GM23338 (cell line): ENCODE results near the gene SLC37A2. TPM values are rescaled to one million over a fixed set of nuclear protein-coding genes. Genes with fewer than 3 reads are reported as not detected.

ENCODE experiments used
- ATAC-seq: fragments of 200-7000 bp; cut with Tn5 transposase; 3 replicates; pipeline ENCODE4 v1.9.1; 2020
- DNase-seq: peaks from one replicate; pipeline ENCODE4 v3.0.0-alpha.2; 2015; ENCODE audit warnings: low spot score
- H2AFZ ChIP-seq: fragments of 200-600 bp; sonication (generic); 2 replicates; pipeline ENCODE4 v1.8.0; 2016; ENCODE audit warnings: antibody characterized with exemption, mild to moderate bottlenecking, moderate library complexity
- H3F3A ChIP-seq: fragments of 200-600 bp; sonication (generic); replicated peaks from 2 replicates; pipeline ENCODE4 v1.8.0; 2017; ENCODE audit warnings: antibody characterized with exemption, mixed run types, low read depth
- H3K27ac ChIP-seq: fragments of 200-600 bp; sonication (generic); 2 replicates; pipeline ENCODE4 v1.6.1; 2016; ENCODE audit warnings: low read depth
- H3K27me3 ChIP-seq: fragments of 200-600 bp; sonication (generic); 2 replicates; pipeline ENCODE4 v1.8.0; 2016; ENCODE audit warnings: mild to moderate bottlenecking, mixed run types, moderate library complexity; ENCODE audit not compliant: insufficient read depth
- H3K36me3 ChIP-seq: fragments of 200-600 bp; sonication (generic); 2 replicates; pipeline ENCODE4 v1.8.0; 2016; ENCODE audit warnings: mild to moderate bottlenecking; ENCODE audit not compliant: insufficient read depth
- H3K4me1 ChIP-seq: fragments of 200-600 bp; sonication (generic); 2 replicates; pipeline ENCODE4 v1.8.0; 2016; ENCODE audit warnings: mild to moderate bottlenecking, moderate library complexity; ENCODE audit not compliant: insufficient read depth
- H3K4me2 ChIP-seq: fragments of 200-600 bp; sonication (generic); 2 replicates; pipeline ENCODE4 v1.7.1; 2017; ENCODE audit warnings: mixed run types
- H3K4me3 ChIP-seq: fragments of 200-600 bp; sonication (generic); 2 replicates; pipeline ENCODE4 v1.6.1; 2016; ENCODE audit warnings: mixed run types
- H3K79me2 ChIP-seq: fragments of 200-600 bp; sonication (generic); replicated peaks from 2 replicates; pipeline ENCODE4 v1.8.0; 2017; ENCODE audit warnings: mild to moderate bottlenecking; ENCODE audit not compliant: insufficient read depth
- H3K9me2 ChIP-seq: fragments of 200-600 bp; sonication (generic); 2 replicates; pipeline ENCODE4 v1.8.0; 2017; ENCODE audit not compliant: insufficient read depth
- H4K20me1 ChIP-seq: fragments of 200-600 bp; sonication (generic); replicated peaks from 2 replicates; pipeline ENCODE4 v1.8.0; 2017; ENCODE audit warnings: mild to moderate bottlenecking; ENCODE audit not compliant: insufficient read depth
- H3K27ac Mint-ChIP-seq: 2 replicates; pipeline ENCODE4 v1.8.0; 2020; ENCODE audit warnings: inconsistent platforms, mild to moderate bottlenecking, moderate library complexity, mixed read lengths
- H3K27me3 Mint-ChIP-seq: 3 replicates; pipeline ENCODE4 v1.8.0; 2022; ENCODE audit warnings: low read depth, mild to moderate bottlenecking, moderate library complexity, mixed read lengths, inconsistent platforms; ENCODE audit not compliant: insufficient read depth, poor library complexity
- H3K36me3 Mint-ChIP-seq: 3 replicates; pipeline ENCODE4 v1.8.0; 2021; ENCODE audit warnings: low read depth, mild to moderate bottlenecking, inconsistent platforms, moderate library complexity, mixed read lengths
- H3K4me1 Mint-ChIP-seq: 3 replicates; pipeline ENCODE4 v1.8.0; 2020; ENCODE audit warnings: mild to moderate bottlenecking, inconsistent platforms, mixed read lengths
- H3K4me3 Mint-ChIP-seq: 3 replicates; pipeline ENCODE4 v1.8.0; 2021; ENCODE audit warnings: moderate library complexity, mild to moderate bottlenecking, inconsistent platforms, mixed read lengths
- H3K9me3 Mint-ChIP-seq: 3 replicates; pipeline ENCODE4 v1.8.0; 2020; ENCODE audit warnings: moderate library complexity, mild to moderate bottlenecking, inconsistent platforms, mixed read lengths
- CREB1 ChIP-seq: fragments of 250-450 bp; sonication (Bioruptor Pico); IDR thresholded peaks from 2 replicates; pipeline ENCODE4 v1.5.0; 2020; ENCODE audit warnings: low read depth, mild to moderate bottlenecking, moderate library complexity
- ETS1 ChIP-seq: IDR thresholded peaks from 2 replicates; pipeline ENCODE4 v1.6.1; 2016; ENCODE audit warnings: antibody characterized with exemption
- EZH2 ChIP-seq: fragments of 200-600 bp; sonication (generic); IDR thresholded peaks from one replicate; pipeline ENCODE4 v1.8.0; 2017; ENCODE audit warnings: antibody characterized with exemption, mild to moderate bottlenecking, low read depth; ENCODE audit not compliant: unreplicated experiment
- EZH2phosphoT487 ChIP-seq: fragments of 200-600 bp; sonication (generic); IDR thresholded peaks from one replicate; pipeline ENCODE4 v1.8.1; 2018; ENCODE audit warnings: antibody characterized with exemption; ENCODE audit not compliant: unreplicated experiment
- JUNB ChIP-seq: IDR thresholded peaks from one replicate; pipeline ENCODE4 v1.6.1; 2016; ENCODE audit warnings: antibody characterized with exemption; ENCODE audit not compliant: unreplicated experiment
- NANOG ChIP-seq: IDR thresholded peaks from 2 replicates; pipeline ENCODE4 v1.6.1; 2016; ENCODE audit warnings: antibody characterized with exemption, borderline replicate concordance
- POLR2AphosphoS5 ChIP-seq: IDR thresholded peaks from 2 replicates; pipeline ENCODE4 v1.6.1; 2016; ENCODE audit warnings: antibody characterized with exemption, low read depth
- STAT1 ChIP-seq: IDR thresholded peaks from one replicate; pipeline ENCODE4 v1.6.1; 2016; ENCODE audit warnings: antibody characterized with exemption; ENCODE audit not compliant: unreplicated experiment
- ZNF114 ChIP-seq: fragments of 250-450 bp; sonication (Bioruptor Pico); IDR thresholded peaks from 2 replicates; pipeline ENCODE4 v1.5.0; 2020; ENCODE audit warnings: mild to moderate bottlenecking, moderate library complexity
- ZNF331 ChIP-seq: fragments of 250-450 bp; sonication (Bioruptor Pico); IDR thresholded peaks from 2 replicates; pipeline ENCODE4 v1.5.0; 2020; ENCODE audit warnings: low read depth, mild to moderate bottlenecking, moderate library complexity
- polyA plus RNA-seq: library from polyadenylated mRNA; unstranded; fragments of >200 nt; fragmentation: Nextera tagmentation; extraction: Ambion mirVana; gene quantifications from 2 replicates; pipeline ENCODE4 v1.2.1, GENCODE V29; 2016
- total RNA-seq: library from RNA; depleted of rRNA; stranded (reverse); fragments of >200 nt; shearing (Covaris generic); gene quantifications from 2 replicates; pipeline ENCODE4 v1.2.3, GENCODE V29; 2014
- TF ChIP-seq, protein P1 (sequence below): IDR thresholded peaks from one replicate; pipeline ENCODE4 v1.6.1; 2018; ENCODE audit warnings: antibody characterized with exemption; ENCODE audit not compliant: unreplicated experiment
- TF ChIP-seq, protein P2 (sequence below), 2 experiments: fragments of 200-600 bp in 1 of 2; sonication (generic) in 1 of 2; conservative IDR thresholded peaks; 2 replicates each; pipeline versions ENCODE4 v1.5.1 to v1.6.1; 2016 to 2017; ENCODE audit warnings: antibody characterized with exemption in 2 of 2, low read depth in 2 of 2, mild to moderate bottlenecking in 2 of 2, moderate library complexity in 1 of 2

SLC37A2 gene
- total and polyA plus RNA-seq, 2 experiments from 2014 or later, result 0.40 to 1.6 TPM

DNA sequence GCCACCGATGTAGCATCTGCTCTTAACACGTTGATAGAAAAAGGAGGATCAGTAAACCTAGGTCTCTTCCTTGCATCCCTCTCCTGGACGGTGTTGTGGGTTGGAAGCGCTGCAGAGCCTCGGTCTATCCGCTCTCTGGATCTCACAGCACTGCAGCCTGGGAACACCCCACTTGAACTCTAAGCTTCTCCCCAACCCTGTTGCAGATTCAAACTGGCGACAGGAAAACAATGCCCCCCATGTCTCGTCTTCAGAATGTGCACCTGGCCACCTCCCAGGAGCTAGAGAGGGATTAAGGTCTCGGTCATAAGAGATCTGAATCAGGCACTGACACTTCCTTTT, 47.9 kb downstream of the SLC37A2 start (continued):
- TF ChIP-seq, protein P1, sequence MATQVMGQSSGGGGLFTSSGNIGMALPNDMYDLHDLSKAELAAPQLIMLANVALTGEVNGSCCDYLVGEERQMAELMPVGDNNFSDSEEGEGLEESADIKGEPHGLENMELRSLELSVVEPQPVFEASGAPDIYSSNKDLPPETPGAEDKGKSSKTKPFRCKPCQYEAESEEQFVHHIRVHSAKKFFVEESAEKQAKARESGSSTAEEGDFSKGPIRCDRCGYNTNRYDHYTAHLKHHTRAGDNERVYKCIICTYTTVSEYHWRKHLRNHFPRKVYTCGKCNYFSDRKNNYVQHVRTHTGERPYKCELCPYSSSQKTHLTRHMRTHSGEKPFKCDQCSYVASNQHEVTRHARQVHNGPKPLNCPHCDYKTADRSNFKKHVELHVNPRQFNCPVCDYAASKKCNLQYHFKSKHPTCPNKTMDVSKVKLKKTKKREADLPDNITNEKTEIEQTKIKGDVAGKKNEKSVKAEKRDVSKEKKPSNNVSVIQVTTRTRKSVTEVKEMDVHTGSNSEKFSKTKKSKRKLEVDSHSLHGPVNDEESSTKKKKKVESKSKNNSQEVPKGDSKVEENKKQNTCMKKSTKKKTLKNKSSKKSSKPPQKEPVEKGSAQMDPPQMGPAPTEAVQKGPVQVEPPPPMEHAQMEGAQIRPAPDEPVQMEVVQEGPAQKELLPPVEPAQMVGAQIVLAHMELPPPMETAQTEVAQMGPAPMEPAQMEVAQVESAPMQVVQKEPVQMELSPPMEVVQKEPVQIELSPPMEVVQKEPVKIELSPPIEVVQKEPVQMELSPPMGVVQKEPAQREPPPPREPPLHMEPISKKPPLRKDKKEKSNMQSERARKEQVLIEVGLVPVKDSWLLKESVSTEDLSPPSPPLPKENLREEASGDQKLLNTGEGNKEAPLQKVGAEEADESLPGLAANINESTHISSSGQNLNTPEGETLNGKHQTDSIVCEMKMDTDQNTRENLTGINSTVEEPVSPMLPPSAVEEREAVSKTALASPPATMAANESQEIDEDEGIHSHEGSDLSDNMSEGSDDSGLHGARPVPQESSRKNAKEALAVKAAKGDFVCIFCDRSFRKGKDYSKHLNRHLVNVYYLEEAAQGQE, result no peak
- no peak for TF ChIP-seq ZNF114 (CRISPR knock-in tag)
- TF ChIP-seq EZH2, result no peak
- no peak for TF ChIP-seq ZNF331 (CRISPR knock-in tag)
- no peak for TF ChIP-seq EZH2phosphoT487

DNA sequence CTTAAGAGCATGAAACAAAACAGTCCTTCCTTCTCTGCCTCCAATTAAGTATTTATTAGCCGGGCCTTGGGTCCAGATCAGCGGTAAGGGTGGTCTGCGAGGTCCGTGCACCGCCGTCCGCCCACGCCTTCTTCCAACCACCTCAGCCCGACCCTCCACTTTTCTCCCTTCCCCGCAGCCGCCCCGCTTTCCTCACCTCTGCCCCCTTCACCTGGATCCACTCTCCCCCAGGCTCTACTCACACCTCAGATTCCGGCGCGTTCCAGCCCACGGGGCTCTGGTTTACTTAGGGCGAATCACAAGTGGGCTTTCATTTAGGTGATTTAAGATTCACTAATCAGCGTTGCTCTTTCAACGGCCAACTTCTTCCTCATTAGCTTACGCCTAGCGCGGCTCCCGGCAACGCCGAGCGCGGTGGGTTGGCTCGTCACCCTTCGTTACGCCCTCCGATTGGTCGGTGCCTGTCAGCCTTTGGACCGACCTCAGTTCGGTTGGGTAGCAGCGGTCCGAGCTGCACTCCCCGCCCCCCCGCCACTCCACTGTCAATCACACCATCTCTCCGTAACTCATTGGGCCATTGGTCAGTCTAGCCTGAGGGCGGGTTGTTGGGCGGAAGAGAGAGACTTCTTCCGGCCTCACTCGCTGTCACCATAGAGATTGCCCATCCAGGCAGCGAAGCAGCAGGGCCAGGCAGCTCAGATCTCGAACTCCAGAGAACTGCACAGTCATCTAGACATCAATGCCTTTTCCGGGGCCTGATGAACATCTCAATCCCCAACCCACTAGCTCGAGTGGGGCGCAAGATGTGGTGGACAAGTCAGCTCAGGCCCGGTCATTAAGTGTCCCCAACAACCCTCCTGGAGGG, 48.5 kb downstream of the SLC37A2 start, which contains the start of gene TMEM218:
Gene TMEM218, minus strand, starts transcription at position 284 of the 865 bp plus-strand sequence. CDS start 9,385 bp downstream, outside the sequence.
- peak; percentile 99 for DNase-seq
- Histone ChIP-seq H3K27ac (peak within 1 kb of the TSS; percentile 61), H2AFZ (peak within 1 kb of the TSS; percentile 75), H4K20me1 (no peaks in the 10 kb centered on the region), H3K79me2 (peaks cover 24% of the 10 kb centered on the region), H3K9me2 (peaks cover 20% of the 10 kb centered on the region; the same call in 1 of the 2 replicates), H3K27me3 (no peaks in the 10 kb centered on the region), H3K36me3 (peaks cover 6% of the 10 kb centered on the region), H3K4me3 (peak within 1 kb of the TSS; percentile 78), H3K4me1 (peaks cover 15% of the 10 kb centered on the region), H3K4me2 (peak within 1 kb of the TSS; percentile 85), H3F3A (no peaks in the 10 kb centered on the region; the same call in 1 of the 2 replicates)
- peaks cover 14% of the 10 kb centered on the region; the same call in 2 of the 3 replicates for H3K4me1 Mint-ChIP-seq
- peaks cover 24% of the 10 kb centered on the region for H3K36me3 Mint-ChIP-seq
- ATAC-seq, result peak; percentile 99
- peak within 1 kb of the TSS; percentile 95 for H3K27ac Mint-ChIP-seq
- H3K9me3 Mint-ChIP-seq, result peaks cover 17% of the 10 kb centered on the region
- peaks cover 5% of the 10 kb centered on the region for H3K27me3 Mint-ChIP-seq
- no peak for TF ChIP-seq ETS1
- TF ChIP-seq, protein P1, result no peak
- TF ChIP-seq EZH2phosphoT487, result no peak
- TF ChIP-seq, protein P2, sequence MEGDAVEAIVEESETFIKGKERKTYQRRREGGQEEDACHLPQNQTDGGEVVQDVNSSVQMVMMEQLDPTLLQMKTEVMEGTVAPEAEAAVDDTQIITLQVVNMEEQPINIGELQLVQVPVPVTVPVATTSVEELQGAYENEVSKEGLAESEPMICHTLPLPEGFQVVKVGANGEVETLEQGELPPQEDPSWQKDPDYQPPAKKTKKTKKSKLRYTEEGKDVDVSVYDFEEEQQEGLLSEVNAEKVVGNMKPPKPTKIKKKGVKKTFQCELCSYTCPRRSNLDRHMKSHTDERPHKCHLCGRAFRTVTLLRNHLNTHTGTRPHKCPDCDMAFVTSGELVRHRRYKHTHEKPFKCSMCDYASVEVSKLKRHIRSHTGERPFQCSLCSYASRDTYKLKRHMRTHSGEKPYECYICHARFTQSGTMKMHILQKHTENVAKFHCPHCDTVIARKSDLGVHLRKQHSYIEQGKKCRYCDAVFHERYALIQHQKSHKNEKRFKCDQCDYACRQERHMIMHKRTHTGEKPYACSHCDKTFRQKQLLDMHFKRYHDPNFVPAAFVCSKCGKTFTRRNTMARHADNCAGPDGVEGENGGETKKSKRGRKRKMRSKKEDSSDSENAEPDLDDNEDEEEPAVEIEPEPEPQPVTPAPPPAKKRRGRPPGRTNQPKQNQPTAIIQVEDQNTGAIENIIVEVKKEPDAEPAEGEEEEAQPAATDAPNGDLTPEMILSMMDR (conservative IDR thresholded peaks at IDR 0.05; ENCODE audit: low read depth in 2 of 2), result no peak
- no peak for TF ChIP-seq NANOG
- TF ChIP-seq EZH2, result no peak
- peak; percentile 60 for TF ChIP-seq POLR2AphosphoS5
- no peak for TF ChIP-seq ZNF114 (CRISPR knock-in tag)
- no peak for TF ChIP-seq JUNB
- TF ChIP-seq CREB1 (CRISPR knock-in tag), result peak; percentile 73
- TF ChIP-seq STAT1, result no peak
- TF ChIP-seq ZNF331 (CRISPR knock-in tag), result no peak
- peak within 1 kb of the TSS; percentile 91 for H3K4me3 Mint-ChIP-seq
